ENCODE measurements around the gene ATP4B. TPM values are rescaled to one million over a fixed set of nuclear protein-coding genes. Genes with fewer than 3 reads are reported as not detected.
A peak's percentile ranks its signal among the peaks of the same experiment; 100 is the strongest.

ATP4B gene
- total RNA-seq, 1 experiment from 2014 or later: not detected

DNA sequence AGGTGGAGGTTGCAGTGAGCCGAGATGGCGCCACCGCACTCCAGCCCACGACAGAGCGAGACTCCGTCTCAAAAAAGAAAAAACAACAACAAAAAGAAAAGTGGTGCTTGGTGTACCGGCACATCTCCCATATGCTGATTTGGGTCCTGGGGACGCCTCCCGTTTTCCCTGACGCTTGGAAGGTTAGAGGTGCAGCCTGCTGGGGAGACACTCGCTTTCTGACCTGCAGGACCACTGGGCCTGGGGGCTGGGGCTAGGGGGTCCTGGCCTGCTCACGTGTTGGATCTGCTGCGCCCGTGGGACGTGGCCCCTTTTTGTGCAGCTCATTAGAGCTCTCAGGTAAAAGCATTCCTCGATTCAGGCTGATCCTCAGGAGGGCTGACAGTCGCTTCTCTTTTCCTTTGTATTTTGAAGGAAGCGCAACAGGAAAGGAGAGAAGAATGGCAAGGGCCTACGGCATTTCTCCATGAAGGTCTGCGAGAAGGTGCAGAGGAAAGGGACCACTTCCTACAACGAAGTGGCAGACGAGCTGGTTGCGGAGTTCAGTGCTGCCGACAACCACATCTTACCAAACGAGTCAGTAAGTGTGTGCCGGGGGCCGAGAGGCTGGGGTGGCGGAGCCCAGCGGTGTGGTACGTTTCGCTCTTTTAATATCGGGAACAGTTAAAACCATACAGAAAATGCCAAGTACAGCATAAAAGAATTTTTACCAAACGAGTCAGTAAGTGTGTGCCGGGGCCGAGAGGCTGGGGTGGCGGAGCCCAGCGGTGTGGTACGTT lies 25.1 kb downstream of the ATP4B start:
- Histone ChIP-seq H4K20me1 (ENCODE audit: control insufficient read depth, insufficient read depth, insufficient read length) (no peaks in the 10 kb centered on the region), H3K56ac (ENCODE audit: insufficient read length, low read depth, low read length) (no peak overlapping the region), H3K9me3 (ENCODE audit: control insufficient read depth, low read depth, low read length) (no peaks in the 10 kb centered on the region), H3K27ac (ENCODE audit: insufficient read length, low read depth, low read length) (no peak overlapping the region), H2AK5ac (ENCODE audit: insufficient read length, low read length) (no peak overlapping the region), H3K14ac (ENCODE audit: insufficient read depth, low read length) (no peak overlapping the region), H2BK12ac (ENCODE audit: insufficient read length, low read depth, low read length) (no peak overlapping the region), H2BK15ac (ENCODE audit: low read depth, low read length) (no peak overlapping the region), H2AFZ (ENCODE audit: low read length) (no peak overlapping the region), H2BK5ac (ENCODE audit: insufficient read length, low read length) (no peak overlapping the region), H3K4ac (ENCODE audit: low read depth, low read length) (no peak overlapping the region), H3K18ac (ENCODE audit: insufficient read length, low read depth, low read length) (no peak overlapping the region), H3K27me3 (ENCODE audit: insufficient read depth, low read length) (no peaks in the 10 kb centered on the region), H3K4me2 (ENCODE audit: insufficient read depth, insufficient read length, low read length) (no peak overlapping the region), H4K91ac (ENCODE audit: insufficient read length, low read depth, low read length) (no peak overlapping the region), H3K9ac (ENCODE audit: extremely low read depth, insufficient read length, low read length) (no peak overlapping the region), H3K4me1 (ENCODE audit: insufficient read depth, low read length) (no peaks in the 10 kb centered on the region), H4K8ac (replicated peaks; ENCODE audit: insufficient read length, low read depth, low read length) (no peak overlapping the region), H3T11ph (ENCODE audit: low read length) (no peak overlapping the region), H3K79me1 (ENCODE audit: insufficient read depth, low read depth, low read length, poor library complexity, severe bottlenecking) (no peaks in the 10 kb centered on the region), H2BK120ac (ENCODE audit: low read depth, low read length, poor library complexity, severe bottlenecking) (no peak overlapping the region), H2BK20ac (ENCODE audit: low read depth, low read length, poor library complexity, severe bottlenecking) (no peak overlapping the region), H3K79me2 (ENCODE audit: insufficient read depth, low read length) (no peaks in the 10 kb centered on the region), H4K5ac (ENCODE audit: insufficient read length, low read depth, low read length) (no peak overlapping the region), H3K23me2 (ENCODE audit: insufficient read length, low read depth, low read length, poor library complexity, severe bottlenecking) (no peaks in the 10 kb centered on the region), H3K23ac (ENCODE audit: insufficient read length, low read depth, low read length) (no peak overlapping the region)
- no peaks in the 10 kb centered on the region for H3K27me3 Mint-ChIP-seq (ENCODE audit: low read depth)
- WGBS (ENCODE audit: extremely low coverage, insufficient read length, low lambda C conversion rate): no CpG with 5 or more reads among the region's 38 CpGs
- peaks cover 47 to 87% (median 83%) of the 10 kb centered on the region in 3 experiments; a peak in 6 of 7 replicates for H3K36me3 Mint-ChIP-seq (ENCODE audit: insufficient read depth in 1 of 3, low read depth in 3 of 3)
- no peak for DNase-seq
- H3K27ac Mint-ChIP-seq: peak overlapping the region; percentile 35 to 85 (median 67); a peak in 4 of 7 replicates
- H3K4me3 Mint-ChIP-seq: no peak overlapping the region
- H3K9me3 Mint-ChIP-seq: no peaks in the 10 kb centered on the region
- H3K4me1 Mint-ChIP-seq: 0 out of 4 replicates have a peak, but pooled peaks cover 0 to 2% of the 10 kb centered on the region in 2 experiments
- TF ChIP-seq, protein P1, sequence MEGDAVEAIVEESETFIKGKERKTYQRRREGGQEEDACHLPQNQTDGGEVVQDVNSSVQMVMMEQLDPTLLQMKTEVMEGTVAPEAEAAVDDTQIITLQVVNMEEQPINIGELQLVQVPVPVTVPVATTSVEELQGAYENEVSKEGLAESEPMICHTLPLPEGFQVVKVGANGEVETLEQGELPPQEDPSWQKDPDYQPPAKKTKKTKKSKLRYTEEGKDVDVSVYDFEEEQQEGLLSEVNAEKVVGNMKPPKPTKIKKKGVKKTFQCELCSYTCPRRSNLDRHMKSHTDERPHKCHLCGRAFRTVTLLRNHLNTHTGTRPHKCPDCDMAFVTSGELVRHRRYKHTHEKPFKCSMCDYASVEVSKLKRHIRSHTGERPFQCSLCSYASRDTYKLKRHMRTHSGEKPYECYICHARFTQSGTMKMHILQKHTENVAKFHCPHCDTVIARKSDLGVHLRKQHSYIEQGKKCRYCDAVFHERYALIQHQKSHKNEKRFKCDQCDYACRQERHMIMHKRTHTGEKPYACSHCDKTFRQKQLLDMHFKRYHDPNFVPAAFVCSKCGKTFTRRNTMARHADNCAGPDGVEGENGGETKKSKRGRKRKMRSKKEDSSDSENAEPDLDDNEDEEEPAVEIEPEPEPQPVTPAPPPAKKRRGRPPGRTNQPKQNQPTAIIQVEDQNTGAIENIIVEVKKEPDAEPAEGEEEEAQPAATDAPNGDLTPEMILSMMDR (conservative IDR thresholded peaks at IDR 0.05): no peak

All from H9 (cell line).